ENCODE results near the gene LRMDA.

Gene LRMDA

DNA sequence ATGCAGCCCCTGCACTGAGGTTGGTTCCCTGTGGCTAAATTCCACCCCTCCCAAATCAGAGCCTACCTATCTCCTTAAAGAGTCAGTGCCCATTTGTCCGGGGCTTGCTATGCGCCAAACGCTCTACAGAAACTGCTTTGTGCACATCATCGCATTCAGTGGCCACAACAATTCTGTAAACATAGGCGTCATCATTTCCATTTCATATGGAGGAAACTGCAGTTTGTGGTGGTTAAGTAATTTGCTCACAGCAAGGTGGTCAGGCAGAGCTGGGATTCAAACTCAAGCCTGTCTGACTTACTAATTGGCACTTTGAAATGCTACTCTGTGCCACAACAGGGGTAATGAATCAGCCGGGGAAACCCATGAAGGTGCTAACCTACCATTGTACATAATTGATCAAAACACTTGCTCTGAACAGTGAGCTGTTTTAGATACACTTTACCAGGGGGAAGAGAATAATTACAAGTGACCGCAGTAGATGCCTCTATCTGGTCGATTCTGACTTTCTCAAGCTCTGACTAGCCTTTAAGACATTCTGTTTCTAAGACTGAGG, 775.5 kb downstream of the LRMDA start:
- DNase-seq (ENCODE audit: low read depth) = no peak
- TF ChIP-seq, protein P1, sequence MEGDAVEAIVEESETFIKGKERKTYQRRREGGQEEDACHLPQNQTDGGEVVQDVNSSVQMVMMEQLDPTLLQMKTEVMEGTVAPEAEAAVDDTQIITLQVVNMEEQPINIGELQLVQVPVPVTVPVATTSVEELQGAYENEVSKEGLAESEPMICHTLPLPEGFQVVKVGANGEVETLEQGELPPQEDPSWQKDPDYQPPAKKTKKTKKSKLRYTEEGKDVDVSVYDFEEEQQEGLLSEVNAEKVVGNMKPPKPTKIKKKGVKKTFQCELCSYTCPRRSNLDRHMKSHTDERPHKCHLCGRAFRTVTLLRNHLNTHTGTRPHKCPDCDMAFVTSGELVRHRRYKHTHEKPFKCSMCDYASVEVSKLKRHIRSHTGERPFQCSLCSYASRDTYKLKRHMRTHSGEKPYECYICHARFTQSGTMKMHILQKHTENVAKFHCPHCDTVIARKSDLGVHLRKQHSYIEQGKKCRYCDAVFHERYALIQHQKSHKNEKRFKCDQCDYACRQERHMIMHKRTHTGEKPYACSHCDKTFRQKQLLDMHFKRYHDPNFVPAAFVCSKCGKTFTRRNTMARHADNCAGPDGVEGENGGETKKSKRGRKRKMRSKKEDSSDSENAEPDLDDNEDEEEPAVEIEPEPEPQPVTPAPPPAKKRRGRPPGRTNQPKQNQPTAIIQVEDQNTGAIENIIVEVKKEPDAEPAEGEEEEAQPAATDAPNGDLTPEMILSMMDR (IDR thresholded peaks at IDR 0.05; ENCODE audit: low read depth, low read length, missing control alignments) = no peak
- H3K4me3 ChIP-seq (ENCODE audit: low read depth, low read length) = no peak overlapping the region

DNA sequence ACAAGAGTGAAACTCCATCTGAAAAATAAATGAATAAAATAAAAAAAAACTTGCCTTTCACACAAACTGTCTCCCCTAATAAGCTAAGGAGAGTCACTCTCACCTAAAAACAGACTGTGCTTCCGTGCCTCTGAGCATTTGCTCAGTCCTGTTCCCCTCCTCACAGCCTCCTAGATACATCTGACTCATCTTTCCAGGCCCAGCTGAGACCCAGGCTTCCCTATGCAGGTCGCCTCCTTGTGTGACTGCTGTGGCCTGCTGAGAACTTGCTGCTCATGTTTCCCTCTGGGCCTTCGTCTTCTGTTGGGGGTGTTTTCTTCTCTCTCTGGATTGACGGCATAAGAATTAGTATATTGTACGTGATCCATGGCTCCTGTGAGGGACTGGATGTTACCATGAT, 777.7 kb downstream of the LRMDA start:
- TF ChIP-seq, protein P1 (IDR thresholded peaks at IDR 0.05; ENCODE audit: low read depth, low read length, missing control alignments) = no peak
- DNase-seq (ENCODE audit: low read depth) = no peak
- no peak overlapping the region for H3K4me3 ChIP-seq (ENCODE audit: low read depth, low read length)

DNA sequence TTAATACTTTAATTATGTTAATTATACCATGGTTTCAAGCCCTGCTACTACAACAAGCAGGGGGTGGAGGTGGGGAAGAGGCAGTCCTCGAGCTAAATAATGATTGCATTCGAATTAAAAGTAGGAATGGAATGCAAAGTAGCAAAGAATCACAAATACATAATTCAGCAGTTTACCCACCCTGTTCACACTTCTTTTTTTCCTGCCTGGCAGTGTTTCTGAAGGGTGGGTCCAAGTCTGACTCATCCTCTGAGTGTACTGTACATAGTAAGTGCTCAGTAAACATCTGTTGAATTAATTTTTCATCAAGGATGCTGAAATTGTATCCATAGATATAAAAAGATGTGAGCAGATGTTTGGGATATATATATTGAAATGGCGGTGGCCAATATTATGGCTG, 778.8 kb downstream of the LRMDA start:
- no peak overlapping the region for H3K4me3 ChIP-seq (ENCODE audit: low read depth, low read length)
- TF ChIP-seq, protein P1 (IDR thresholded peaks at IDR 0.05; ENCODE audit: low read depth, low read length, missing control alignments) = no peak
- DNase-seq (ENCODE audit: low read depth) = no peak

DNA sequence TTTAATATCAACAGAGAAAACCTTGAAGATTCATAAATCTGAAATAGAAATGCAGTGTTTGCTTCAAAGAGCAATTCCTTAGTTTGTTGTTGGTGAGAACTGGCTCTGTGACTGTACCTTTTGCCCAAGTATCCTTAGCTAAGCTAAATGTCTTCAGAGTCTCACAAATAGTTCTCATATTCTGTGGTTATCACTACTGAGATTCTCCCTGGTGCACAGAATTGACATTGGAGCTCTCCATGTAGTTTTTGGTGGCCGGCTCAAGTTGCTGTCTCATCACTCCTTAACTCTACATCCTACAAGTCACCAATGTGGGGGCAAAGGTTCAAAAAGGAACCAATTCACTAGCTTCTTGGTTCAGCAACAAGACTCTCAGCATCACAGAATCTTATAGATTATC, 780.3 kb downstream of the LRMDA start:
- no peak overlapping the region for H3K4me3 ChIP-seq (ENCODE audit: low read depth, low read length)
- TF ChIP-seq, protein P1 (IDR thresholded peaks at IDR 0.05; ENCODE audit: low read depth, low read length, missing control alignments) = no peak
- DNase-seq (ENCODE audit: low read depth) = no peak

DNA sequence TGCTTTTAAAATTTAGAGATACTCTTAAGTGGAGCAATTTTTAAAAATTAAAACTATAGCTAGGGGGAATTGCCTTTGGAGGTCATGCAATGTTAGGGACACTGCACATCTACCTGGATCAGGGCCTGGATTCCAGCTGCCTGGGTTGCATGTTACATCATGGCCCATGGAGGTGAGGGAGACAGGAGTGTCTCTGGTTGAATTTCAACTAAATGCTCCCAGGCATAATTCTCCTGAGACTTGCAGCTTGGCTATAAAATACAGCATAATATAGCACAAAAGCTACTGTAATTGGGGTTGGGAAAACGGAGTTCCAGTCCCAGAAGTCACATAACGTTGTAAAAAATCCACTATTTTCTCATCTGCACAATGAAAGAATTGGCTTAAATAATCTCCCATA, 782.5 kb downstream of the LRMDA start:
- TF ChIP-seq, protein P1 (IDR thresholded peaks at IDR 0.05; ENCODE audit: low read depth, low read length, missing control alignments) = no peak
- DNase-seq (ENCODE audit: low read depth) = no peak
- H3K4me3 ChIP-seq (ENCODE audit: low read depth, low read length) = no peak overlapping the region

DNA sequence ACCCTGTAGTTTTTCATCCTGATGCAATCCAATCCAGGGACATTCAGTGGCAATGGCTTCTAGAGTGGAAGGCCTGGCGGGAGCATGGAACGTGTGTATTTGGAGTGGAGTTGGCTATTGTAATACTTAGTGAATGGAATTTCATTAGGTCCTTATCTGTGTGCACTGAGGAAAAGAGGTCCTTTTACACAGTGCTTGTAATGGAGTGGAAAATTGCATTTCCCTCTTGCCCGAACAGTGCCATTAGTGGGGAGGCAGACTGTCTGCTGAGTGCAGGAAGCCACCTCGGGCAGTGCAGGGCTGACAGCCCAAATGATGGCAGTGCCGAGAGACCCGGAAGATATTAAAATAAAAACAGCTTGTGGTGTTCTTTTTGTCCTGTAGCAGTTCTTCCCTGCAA, 786.6 kb downstream of the LRMDA start:
- TF ChIP-seq, protein P1 (IDR thresholded peaks at IDR 0.05; ENCODE audit: low read depth, low read length, missing control alignments) = no peak
- no peak overlapping the region for H3K4me3 ChIP-seq (ENCODE audit: low read depth, low read length)
- no peak for DNase-seq (ENCODE audit: low read depth)

DNA sequence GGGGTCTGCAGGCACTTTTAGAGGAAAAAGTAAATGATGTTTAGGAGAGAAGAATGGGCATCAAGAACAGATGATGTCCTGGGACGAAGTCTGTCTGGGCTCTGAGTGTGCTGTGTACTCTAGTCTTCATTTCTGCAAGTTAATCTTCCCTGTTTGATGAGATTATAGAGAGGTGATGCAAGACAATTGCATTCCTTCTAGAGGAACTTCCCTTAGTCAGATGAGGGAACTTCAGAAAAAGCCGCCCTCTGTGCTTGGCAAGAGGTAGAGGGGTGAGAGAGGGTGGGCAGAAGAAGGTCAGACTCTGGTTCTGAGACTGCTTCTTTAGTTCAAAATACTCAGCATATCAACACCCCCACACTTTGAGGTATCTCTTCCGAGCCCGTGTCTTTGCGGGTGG, 797.9 kb downstream of the LRMDA start:
- no peak for DNase-seq (ENCODE audit: low read depth)
- H3K4me3 ChIP-seq (ENCODE audit: low read depth, low read length) = no peak overlapping the region
- TF ChIP-seq, protein P1 (IDR thresholded peaks at IDR 0.05; ENCODE audit: low read depth, low read length, missing control alignments) = no peak
